GM21825 (cell line): ENCODE data around the gene C19orf73.

ENCODE experiments used
- ATAC-seq: cut with Tn5 transposase; IDR thresholded peaks from one replicate; pipeline ENCODE4 v1.9.1; 2021; ENCODE audit warnings: mild to moderate bottlenecking, moderate library complexity; ENCODE audit not compliant: unreplicated experiment

Gene C19orf73

GRCh38 chr19:49070416-49070815 lies 48.5 kb downstream of the C19orf73 start:
- no peak for ATAC-seq

GRCh38 chr19:49069026-49069425 lies 49.9 kb downstream of the C19orf73 start:
- ATAC-seq: no peak
